Measurements from ENCODE around the gene CAB39. TPM values are rescaled to one million over a fixed set of nuclear protein-coding genes. Genes with fewer than 3 reads are reported as not detected.

Gene CAB39
- total RNA-seq, 1 donor, result 53.2 TPM

DNA sequence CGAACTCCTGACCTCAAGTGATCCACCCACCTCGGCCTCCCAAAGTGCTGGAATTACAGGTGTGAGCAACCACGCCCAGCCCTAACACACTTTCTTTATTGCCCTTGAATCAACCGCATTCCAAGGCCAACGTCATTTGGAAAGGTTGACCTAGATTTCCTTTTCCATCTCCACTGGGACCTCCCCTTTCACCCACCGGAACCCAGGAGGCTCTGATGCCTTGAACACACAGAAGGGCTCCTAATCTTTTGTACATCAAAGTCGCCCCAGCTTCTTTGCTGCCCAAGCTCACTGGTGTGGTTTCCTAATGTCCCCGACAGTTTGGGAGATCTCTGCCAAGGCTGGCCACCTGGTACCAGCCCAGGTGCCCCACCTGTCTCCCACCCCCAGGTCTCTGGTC is 46.2 kb upstream of the CAB39 start:
- Histone ChIP-seq H3K4me2 (ENCODE audit: insufficient read depth, low read length) (no peak overlapping the region), H2AFZ (ENCODE audit: low read length) (no peak overlapping the region), H3K4me1 (ENCODE audit: insufficient read depth, low read length) (peaks cover 11% of the 10 kb centered on the region), H3K27me3 (ENCODE audit: insufficient read depth, low read length) (no peaks in the 10 kb centered on the region), H3K27ac (ENCODE audit: low read depth, low read length) (no peak overlapping the region), H3K79me2 (ENCODE audit: insufficient read depth, low read length) (no peaks in the 10 kb centered on the region), H3K4me3 (ENCODE audit: insufficient read depth, low read length) (no peak overlapping the region), H3K9me3 (ENCODE audit: low read depth, low read length) (no peaks in the 10 kb centered on the region), H3K36me3 (ENCODE audit: insufficient read depth, low read length) (no peaks in the 10 kb centered on the region), H4K20me1 (ENCODE audit: insufficient read depth, low read length) (no peaks in the 10 kb centered on the region)
- DNase-seq (ENCODE audit: insufficient read length, low spot score, missing footprints), result no peak
- no peak for TF ChIP-seq CTCF (IDR thresholded peaks at IDR 0.05; ENCODE audit: extremely low read depth, low read depth, low read length)

DNA sequence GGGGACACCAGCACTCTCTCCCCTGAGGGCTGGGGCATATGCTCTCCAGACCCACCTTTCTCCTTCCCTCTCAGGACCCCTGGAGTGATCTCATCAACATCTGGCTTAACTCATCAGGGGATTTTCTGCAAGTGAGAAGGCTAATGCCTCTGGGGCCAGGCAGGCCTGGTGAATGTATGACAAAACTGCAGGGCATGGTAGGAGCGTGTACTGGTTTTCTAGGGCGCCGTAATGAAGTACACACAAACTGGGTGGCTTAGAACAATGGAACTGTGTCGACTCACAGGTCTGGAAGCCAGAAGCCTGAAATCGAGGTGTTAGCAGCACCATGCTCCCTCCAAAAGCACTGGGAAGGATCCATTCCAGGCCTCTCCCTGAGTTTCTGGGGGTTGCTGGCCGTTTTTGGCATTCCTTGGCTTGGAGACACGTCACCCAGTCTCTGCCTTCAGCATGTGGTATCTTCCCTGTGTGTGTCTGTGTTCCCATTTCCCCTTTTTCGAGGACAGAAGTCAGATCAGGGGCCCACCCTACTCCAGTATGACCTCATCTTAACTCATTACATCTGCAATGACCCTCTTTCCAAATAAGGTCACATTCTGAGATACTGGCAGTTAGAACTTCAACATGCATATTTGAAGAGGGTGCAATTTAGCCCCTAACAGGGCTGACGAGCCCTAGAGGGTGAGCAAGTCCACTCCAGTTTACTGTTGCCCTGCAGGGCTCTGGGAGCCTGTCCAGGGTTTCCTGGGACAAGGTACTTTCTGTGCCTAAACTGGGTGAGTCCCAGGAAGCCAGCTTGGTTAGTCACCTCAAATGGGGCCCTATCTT is 45.5 kb upstream of the CAB39 start:
- TF ChIP-seq CTCF (IDR thresholded peaks at IDR 0.05; ENCODE audit: extremely low read depth, low read depth, low read length), result no peak
- DNase-seq (ENCODE audit: insufficient read length, low spot score, missing footprints), result peak; percentile 77
- no peaks in the 10 kb centered on the region for H3K36me3 ChIP-seq (ENCODE audit: insufficient read depth, low read length)
- H3K4me3 ChIP-seq (ENCODE audit: insufficient read depth, low read length), result no peak overlapping the region
- H3K4me2 ChIP-seq (ENCODE audit: insufficient read depth, low read length), result no peak overlapping the region
- peaks cover 11% of the 10 kb centered on the region for H3K4me1 ChIP-seq (ENCODE audit: insufficient read depth, low read length)
- peak overlapping the region; percentile 43 for H2AFZ ChIP-seq (ENCODE audit: low read length)
- H3K79me2 ChIP-seq (ENCODE audit: insufficient read depth, low read length), result no peaks in the 10 kb centered on the region
- no peak overlapping the region for H3K27ac ChIP-seq (ENCODE audit: low read depth, low read length)
- no peaks in the 10 kb centered on the region for H3K9me3 ChIP-seq (ENCODE audit: low read depth, low read length)
- no peaks in the 10 kb centered on the region for H3K27me3 ChIP-seq (ENCODE audit: insufficient read depth, low read length)
- no peaks in the 10 kb centered on the region for H4K20me1 ChIP-seq (ENCODE audit: insufficient read depth, low read length)

DNA sequence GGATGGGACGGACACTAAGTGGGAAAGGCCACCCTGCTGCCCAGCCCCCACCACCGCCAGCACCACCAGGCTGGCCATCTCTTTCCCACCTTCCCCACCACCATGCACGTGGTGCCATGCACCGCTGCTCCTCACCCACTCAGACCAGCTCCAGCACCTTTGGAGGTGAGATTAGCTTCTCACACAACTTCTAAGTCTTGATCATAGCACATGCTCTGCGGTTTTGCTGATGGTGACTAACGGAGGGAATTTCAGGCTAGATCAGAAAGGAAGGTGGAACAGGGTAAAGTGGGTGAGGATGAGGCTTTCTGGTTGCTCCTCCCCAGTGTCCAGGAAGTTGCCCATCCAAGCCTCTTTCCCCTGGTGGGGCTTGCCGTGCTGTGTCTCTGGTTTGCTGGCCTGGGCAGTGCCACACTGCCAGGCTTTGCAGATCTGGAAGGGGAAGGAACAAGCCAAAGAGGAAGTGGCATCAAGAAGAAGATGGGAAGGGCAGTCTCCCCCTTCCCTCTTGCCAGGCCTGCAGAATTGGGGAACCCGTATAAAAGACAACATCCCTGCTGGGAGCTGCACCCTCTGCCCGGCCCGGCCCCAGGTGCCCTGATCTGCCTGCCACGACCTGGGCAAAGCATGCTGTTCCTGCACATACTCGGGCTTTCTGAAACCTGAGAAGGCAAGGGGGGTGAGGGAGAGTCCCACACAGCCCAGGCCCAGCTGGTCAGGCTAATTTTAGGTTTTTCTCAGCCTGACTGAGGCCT is 44.3 kb upstream of the CAB39 start:
- Histone ChIP-seq H3K79me2 (ENCODE audit: insufficient read depth, low read length) (no peaks in the 10 kb centered on the region), H3K36me3 (ENCODE audit: insufficient read depth, low read length) (no peaks in the 10 kb centered on the region), H3K27me3 (ENCODE audit: insufficient read depth, low read length) (no peaks in the 10 kb centered on the region), H3K4me1 (ENCODE audit: insufficient read depth, low read length) (peaks cover 11% of the 10 kb centered on the region), H2AFZ (ENCODE audit: low read length) (peak overlapping the region; percentile 1), H3K9me3 (ENCODE audit: low read depth, low read length) (no peaks in the 10 kb centered on the region), H4K20me1 (ENCODE audit: insufficient read depth, low read length) (no peaks in the 10 kb centered on the region), H3K27ac (ENCODE audit: low read depth, low read length) (no peak overlapping the region), H3K4me2 (ENCODE audit: insufficient read depth, low read length) (no peak overlapping the region), H3K4me3 (ENCODE audit: insufficient read depth, low read length) (no peak overlapping the region)
- DNase-seq (ENCODE audit: insufficient read length, low spot score, missing footprints), result no peak
- TF ChIP-seq CTCF (IDR thresholded peaks at IDR 0.05; ENCODE audit: extremely low read depth, low read depth, low read length), result no peak

- H3K9me3 ChIP-seq (ENCODE audit: low read depth, low read length), result no peaks in the 10 kb centered on the region
- no peaks in the 10 kb centered on the region for H3K79me2 ChIP-seq (ENCODE audit: insufficient read depth, low read length)
- DNase-seq (ENCODE audit: insufficient read length, low spot score, missing footprints), result no peak
- H3K27me3 ChIP-seq (ENCODE audit: insufficient read depth, low read length), result no peaks in the 10 kb centered on the region
- no peak for TF ChIP-seq CTCF (IDR thresholded peaks at IDR 0.05; ENCODE audit: extremely low read depth, low read depth, low read length)
- no peak overlapping the region for H3K4me3 ChIP-seq (ENCODE audit: insufficient read depth, low read length)
- H2AFZ ChIP-seq (ENCODE audit: low read length), result peak overlapping the region; percentile 1
- no peak overlapping the region for H3K4me2 ChIP-seq (ENCODE audit: insufficient read depth, low read length)
- no peaks in the 10 kb centered on the region for H4K20me1 ChIP-seq (ENCODE audit: insufficient read depth, low read length)
- H3K4me1 ChIP-seq (ENCODE audit: insufficient read depth, low read length), result peaks cover 11% of the 10 kb centered on the region
- H3K27ac ChIP-seq (ENCODE audit: low read depth, low read length), result no peak overlapping the region
- no peaks in the 10 kb centered on the region for H3K36me3 ChIP-seq (ENCODE audit: insufficient read depth, low read length)
These were observed 43.7 kb upstream of the CAB39 start for GRCh38 chr2:230668939-230669303.

Measured in osteoblast (primary cell).